ENCODE results near the gene PAX7.

DNA sequence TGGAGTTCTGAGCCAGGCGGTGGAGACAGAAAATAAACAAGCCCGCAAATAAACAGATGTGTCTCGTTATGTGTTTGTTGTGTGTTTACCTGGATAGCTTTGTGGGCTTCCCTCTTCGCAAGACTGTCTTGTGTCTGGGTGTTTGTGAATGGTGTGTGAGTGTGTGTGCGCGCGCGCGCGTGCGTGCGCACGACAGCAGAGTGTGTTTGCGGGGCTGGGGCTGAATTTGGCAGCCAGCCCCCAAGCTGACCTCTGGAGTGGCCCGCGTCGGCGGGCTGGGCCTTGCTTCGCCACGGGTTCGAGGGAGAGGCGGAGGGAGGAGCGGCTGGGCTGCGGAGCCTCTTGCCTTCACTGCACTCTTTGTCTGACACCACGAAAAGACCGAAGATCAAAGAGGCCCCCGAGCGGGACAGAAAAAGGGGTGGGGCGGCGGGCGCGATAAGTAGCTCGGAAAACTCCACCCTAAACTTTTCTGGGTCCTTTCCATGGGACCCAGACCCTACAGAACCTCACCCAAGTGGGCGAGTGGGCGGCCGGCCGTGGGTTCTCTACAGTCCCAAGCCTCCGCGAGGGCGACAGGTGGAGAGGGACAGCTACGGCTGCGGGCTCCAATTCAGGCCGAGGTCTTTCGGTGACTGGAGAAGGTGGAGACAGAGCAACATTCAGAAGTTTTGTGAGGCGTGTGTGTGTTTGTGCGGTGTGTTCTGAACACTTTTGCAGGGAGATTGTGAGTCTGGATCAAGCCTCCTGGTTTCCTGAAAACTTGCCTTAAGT is 14.5 kb downstream of the PAX7 start:
- no peak for TF ChIP-seq REST (IDR thresholded peaks at IDR 0.05; ENCODE audit: insufficient replicate concordance, low read depth)
- TF ChIP-seq, protein P1, sequence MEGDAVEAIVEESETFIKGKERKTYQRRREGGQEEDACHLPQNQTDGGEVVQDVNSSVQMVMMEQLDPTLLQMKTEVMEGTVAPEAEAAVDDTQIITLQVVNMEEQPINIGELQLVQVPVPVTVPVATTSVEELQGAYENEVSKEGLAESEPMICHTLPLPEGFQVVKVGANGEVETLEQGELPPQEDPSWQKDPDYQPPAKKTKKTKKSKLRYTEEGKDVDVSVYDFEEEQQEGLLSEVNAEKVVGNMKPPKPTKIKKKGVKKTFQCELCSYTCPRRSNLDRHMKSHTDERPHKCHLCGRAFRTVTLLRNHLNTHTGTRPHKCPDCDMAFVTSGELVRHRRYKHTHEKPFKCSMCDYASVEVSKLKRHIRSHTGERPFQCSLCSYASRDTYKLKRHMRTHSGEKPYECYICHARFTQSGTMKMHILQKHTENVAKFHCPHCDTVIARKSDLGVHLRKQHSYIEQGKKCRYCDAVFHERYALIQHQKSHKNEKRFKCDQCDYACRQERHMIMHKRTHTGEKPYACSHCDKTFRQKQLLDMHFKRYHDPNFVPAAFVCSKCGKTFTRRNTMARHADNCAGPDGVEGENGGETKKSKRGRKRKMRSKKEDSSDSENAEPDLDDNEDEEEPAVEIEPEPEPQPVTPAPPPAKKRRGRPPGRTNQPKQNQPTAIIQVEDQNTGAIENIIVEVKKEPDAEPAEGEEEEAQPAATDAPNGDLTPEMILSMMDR (IDR thresholded peaks at IDR 0.05; ENCODE audit: insufficient read depth, low read length): no peak
- no peak for TF ChIP-seq POLR2AphosphoS5 (IDR thresholded peaks at IDR 0.05; ENCODE audit: low read depth)
- no peak for TF ChIP-seq GABPA (IDR thresholded peaks at IDR 0.05; ENCODE audit: low read depth)

Measured in HL-60 (cell line).